CD4-positive, alpha-beta T cell treated with Interferon alpha-2 for 1 hour (primary cell): ENCODE measurements around the gene TAF8.

Experiments used
- DNase-seq, 2 donors: peaks; one replicate each; pipeline ENCODE4 v3.0.0-alpha.2; 2020 to 2022

The TAF8 gene

GRCh38 chr6:42066156-42066675 is 15.9 kb downstream of the TAF8 start:
- DNase-seq = no peak

GRCh38 chr6:42068173-42068572 is 17.8 kb downstream of the TAF8 start:
- no peak for DNase-seq

GRCh38 chr6:42068872-42069522 is 18.7 kb downstream of the TAF8 start:
- DNase-seq = no peak

GRCh38 chr6:42071881-42072583 is 21.7 kb downstream of the TAF8 start:
- no peak for DNase-seq

GRCh38 chr6:42073287-42073686 is 23.0 kb downstream of the TAF8 start:
- DNase-seq = no peak

GRCh38 chr6:42075159-42075838 is 25.0 kb downstream of the TAF8 start:
- DNase-seq = peak; percentile 38 to 54

GRCh38 chr6:42078386-42078785 is 28.1 kb downstream of the TAF8 start:
- no peak for DNase-seq

GRCh38 chr6:42079941-42080464 is 29.7 kb downstream of the TAF8 start:
- DNase-seq = no peak

- no peak for DNase-seq
Observed at GRCh38 chr6:42083530-42083929, 33.2 kb downstream of the TAF8 start.

GRCh38 chr6:42084889-42085288 is 34.6 kb downstream of the TAF8 start:
- no peak for DNase-seq

GRCh38 chr6:42086046-42087035 is 36.0 kb downstream of the TAF8 start:
- DNase-seq = no peak

- DNase-seq = no peak
Observed at GRCh38 chr6:42088101-42088591, 37.8 kb downstream of the TAF8 start.

- no peak for DNase-seq
Observed at GRCh38 chr6:42090819-42091717, 40.7 kb downstream of the TAF8 start.

- DNase-seq = no peak
Observed at GRCh38 chr6:42091718-42092023, 41.3 kb downstream of the TAF8 start.

GRCh38 chr6:42093582-42094329 is 43.4 kb downstream of the TAF8 start:
- no peak for DNase-seq

- no peak for DNase-seq
Observed at GRCh38 chr6:42095094-42095493, 44.8 kb downstream of the TAF8 start.

GRCh38 chr6:42095776-42096541 is 45.6 kb downstream of the TAF8 start:
- DNase-seq = no peak

- DNase-seq = no peak
Observed at GRCh38 chr6:42099340-42100028, 49.2 kb downstream of the TAF8 start.
